ENCODE data around the gene ARHGAP1. TPM values are rescaled to one million over a fixed set of nuclear protein-coding genes. Genes with fewer than 3 reads are reported as not detected.
"Not testable (repeated sequence)": the region's sequence is repeated elsewhere in the genome, so short reads cannot be mapped to it uniquely, and the experiment has no call there.

ARHGAP1 gene
- total and polyA plus RNA-seq, 3 experiments from 2014 or later, result 56.8 to 76.1 (median 56.8) TPM

- H3K27me3 ChIP-seq (ENCODE audit: insufficient read depth, low read length, poor library complexity, severe bottlenecking), result no peaks in the 10 kb centered on the region
- ChIA-PET CTCF (no interaction called here), POLR2A (no interaction called here)
- Mint-ChIP-seq H3K4me3 (no peak overlapping the region), H3K27me3 (peaks cover 0 to 4% of the 10 kb centered on the region in 2 donors), H3K27ac (no peak overlapping the region), H3K4me1 (peaks cover 0 to 8% (median 6%) of the 10 kb centered on the region in 3 donors), H3K36me3 (no peaks in the 10 kb centered on the region), H3K9me3 (no peaks in the 10 kb centered on the region)
- H3K4me3 ChIP-seq (ENCODE audit: low read length), result no peak overlapping the region
- H3K4me1 ChIP-seq (ENCODE audit: insufficient read depth, low read length), result peaks cover 6% of the 10 kb centered on the region
- H3K27ac ChIP-seq (ENCODE audit: low read depth, low read length), result no peak overlapping the region
- no peaks in the 10 kb centered on the region for H3K9me3 ChIP-seq (ENCODE audit: low read length)
- no peak for DNase-seq
- no peaks in the 10 kb centered on the region for H3K36me3 ChIP-seq (ENCODE audit: insufficient read depth, low read length)
These were observed 19.3 kb upstream of the ARHGAP1 start for GRCh38 chr11:46719543-46720218.

GRCh38 chr11:46719048-46719542, 18.7 kb upstream of the ARHGAP1 start, which contains the start of gene F2:
Gene F2, plus strand, starts transcription at chr11:46719213. Its CDS starts 23 bp downstream, at chr11:46719236.
- no peaks in the 10 kb centered on the region for H3K36me3 Mint-ChIP-seq
- POLR2A ChIA-PET, result no interaction called here
- peaks cover 0 to 8% (median 6%) of the 10 kb centered on the region in 3 donors for H3K4me1 Mint-ChIP-seq
- peak within 1 kb of the TSS in 2 of 8 donors; percentile 28 to 78 for H3K27ac Mint-ChIP-seq
- H3K27me3 Mint-ChIP-seq, result peaks cover 0 to 4% of the 10 kb centered on the region in 2 donors
- Histone ChIP-seq H3K9me3 (ENCODE audit: low read length) (no peaks in the 10 kb centered on the region), H3K27me3 (ENCODE audit: insufficient read depth, low read length, poor library complexity, severe bottlenecking) (no peaks in the 10 kb centered on the region), H3K27ac (ENCODE audit: low read depth, low read length) (no peak within 1 kb of the TSS), H3K4me1 (ENCODE audit: insufficient read depth, low read length) (peaks cover 6% of the 10 kb centered on the region), H3K36me3 (ENCODE audit: insufficient read depth, low read length) (no peaks in the 10 kb centered on the region), H3K4me3 (ENCODE audit: low read length) (no peak within 1 kb of the TSS)
- H3K9me3 Mint-ChIP-seq, result no peaks in the 10 kb centered on the region
- CTCF ChIA-PET, result no interaction called here
- no peak for DNase-seq
- H3K4me3 Mint-ChIP-seq, result no peak within 1 kb of the TSS

GRCh38 chr11:46718155-46719019, 18.0 kb upstream of the ARHGAP1 start:
- DNase-seq, result no peak
- H3K4me1 ChIP-seq (ENCODE audit: insufficient read depth, low read length), result peaks cover 6% of the 10 kb centered on the region
- H3K27me3 ChIP-seq (ENCODE audit: insufficient read depth, low read length, poor library complexity, severe bottlenecking), result no peaks in the 10 kb centered on the region
- Mint-ChIP-seq H3K4me1 (peaks cover 0 to 8% (median 6%) of the 10 kb centered on the region in 3 donors), H3K27me3 (peaks cover 0 to 4% of the 10 kb centered on the region in 2 donors), H3K36me3 (no peaks in the 10 kb centered on the region), H3K9me3 (no peaks in the 10 kb centered on the region), H3K4me3 (no peak overlapping the region), H3K27ac (peak overlapping the region in 2 of 8 donors; percentile 28 to 78)
- no peak overlapping the region for H3K4me3 ChIP-seq (ENCODE audit: low read length)
- ChIA-PET POLR2A (no interaction called here), CTCF (no interaction called here)
- H3K27ac ChIP-seq (ENCODE audit: low read depth, low read length), result no peak overlapping the region
- H3K36me3 ChIP-seq (ENCODE audit: insufficient read depth, low read length), result no peaks in the 10 kb centered on the region
- H3K9me3 ChIP-seq (ENCODE audit: low read length), result no peaks in the 10 kb centered on the region

GRCh38 chr11:46717825-46718154, 17.4 kb upstream of the ARHGAP1 start:
- H3K9me3 Mint-ChIP-seq; CTCF ChIA-PET; H3K4me1 ChIP-seq (ENCODE audit: insufficient read depth, low read length); H3K9me3 ChIP-seq (ENCODE audit: low read length); H3K27ac ChIP-seq (ENCODE audit: low read depth, low read length); H3K4me3 ChIP-seq (ENCODE audit: low read length); H3K27ac Mint-ChIP-seq; H3K4me1 Mint-ChIP-seq; H3K36me3 Mint-ChIP-seq; H3K36me3 ChIP-seq (ENCODE audit: insufficient read depth, low read length); H3K4me3 Mint-ChIP-seq; POLR2A ChIA-PET; H3K27me3 ChIP-seq (ENCODE audit: insufficient read depth, low read length, poor library complexity, severe bottlenecking); H3K27me3 Mint-ChIP-seq; DNase-seq: not testable (repeated sequence)

GRCh38 chr11:46712874-46713576, 12.6 kb upstream of the ARHGAP1 start:
- DNase-seq, result no peak
- Mint-ChIP-seq H3K36me3 (peaks cover 0 to 5% (median 3%) of the 10 kb centered on the region in 3 donors), H3K27me3 (no peaks in the 10 kb centered on the region), H3K9me3 (no peaks in the 10 kb centered on the region), H3K27ac (no peak overlapping the region), H3K4me1 (peaks cover 0 to under 1% (median 0%) of the 10 kb centered on the region in 3 donors), H3K4me3 (no peak overlapping the region)
- Histone ChIP-seq H3K36me3 (ENCODE audit: insufficient read depth, low read length) (no peaks in the 10 kb centered on the region), H3K9me3 (ENCODE audit: low read length) (no peaks in the 10 kb centered on the region), H3K27me3 (ENCODE audit: insufficient read depth, low read length, poor library complexity, severe bottlenecking) (no peaks in the 10 kb centered on the region), H3K27ac (ENCODE audit: low read depth, low read length) (no peak overlapping the region), H3K4me3 (ENCODE audit: low read length) (no peak overlapping the region), H3K4me1 (ENCODE audit: insufficient read depth, low read length) (peaks cover under 1% of the 10 kb centered on the region)
- ChIA-PET POLR2A (no interaction called here), CTCF (no interaction called here)

- ChIA-PET POLR2A (no interaction called here), CTCF (interaction anchor here (1.2 kb wide), 1 partner anchor 30 kb away, joined by 3 read pairs; no protein-coding TSS in a partner anchor)
- H3K27me3 Mint-ChIP-seq, result no peaks in the 10 kb centered on the region
- peaks cover 0 to 6% (median 0%) of the 10 kb centered on the region in 3 donors for H3K4me1 Mint-ChIP-seq
- no peaks in the 10 kb centered on the region for H3K27me3 ChIP-seq (ENCODE audit: insufficient read depth, low read length, poor library complexity, severe bottlenecking)
- peaks cover 6% of the 10 kb centered on the region for H3K36me3 ChIP-seq (ENCODE audit: insufficient read depth, low read length)
- H3K27ac ChIP-seq (ENCODE audit: low read depth, low read length), result no peak overlapping the region
- H3K4me1 ChIP-seq (ENCODE audit: insufficient read depth, low read length), result no peaks in the 10 kb centered on the region
- H3K9me3 ChIP-seq (ENCODE audit: low read length), result no peaks in the 10 kb centered on the region
- no peak overlapping the region for H3K27ac Mint-ChIP-seq
- peaks cover 0 to 21% (median 3%) of the 10 kb centered on the region in 3 donors for H3K36me3 Mint-ChIP-seq
- no peak for DNase-seq
- H3K9me3 Mint-ChIP-seq, result no peaks in the 10 kb centered on the region
- H3K4me3 ChIP-seq (ENCODE audit: low read length), result no peak overlapping the region
- H3K4me3 Mint-ChIP-seq, result no peak overlapping the region
These were observed 10.9 kb upstream of the ARHGAP1 start for GRCh38 chr11:46711303-46711702.

GRCh38 chr11:46710821-46711269, 10.4 kb upstream of the ARHGAP1 start:
- ChIA-PET CTCF (interaction anchor here (1.2 kb wide), 1 partner anchor 29 kb away, joined by 3 read pairs; no protein-coding TSS in a partner anchor), POLR2A (no interaction called here)
- no peak for DNase-seq
- Histone ChIP-seq H3K4me3 (ENCODE audit: low read length) (no peak overlapping the region), H3K27me3 (ENCODE audit: insufficient read depth, low read length, poor library complexity, severe bottlenecking) (no peaks in the 10 kb centered on the region), H3K36me3 (ENCODE audit: insufficient read depth, low read length) (peaks cover 8% of the 10 kb centered on the region), H3K4me1 (ENCODE audit: insufficient read depth, low read length) (no peaks in the 10 kb centered on the region), H3K27ac (ENCODE audit: low read depth, low read length) (no peak overlapping the region), H3K9me3 (ENCODE audit: low read length) (no peaks in the 10 kb centered on the region)
- H3K4me1 Mint-ChIP-seq, result peaks cover 0 to 6% (median 0%) of the 10 kb centered on the region in 3 donors
- peaks cover 0 to 25% (median 6%) of the 10 kb centered on the region in 3 donors for H3K36me3 Mint-ChIP-seq
- no peak overlapping the region for H3K4me3 Mint-ChIP-seq
- no peaks in the 10 kb centered on the region for H3K9me3 Mint-ChIP-seq
- no peaks in the 10 kb centered on the region for H3K27me3 Mint-ChIP-seq
- no peak overlapping the region for H3K27ac Mint-ChIP-seq

Measured in CD8-positive, alpha-beta memory T cell (primary cell).